Liver (tissue), 9 donors: ENCODE data around the gene THY1. TPM values are rescaled to one million over a fixed set of nuclear protein-coding genes. Genes with fewer than 3 reads are reported as not detected.

ENCODE experiments used
- DNase-seq: peaks from one replicate; pipeline ENCODE4 v3.0.0-alpha.2; 2017; ENCODE audit warnings: low spot score
- H3K27ac ChIP-seq, 2 donors: one replicate each; pipeline ENCODE4 v1.7.0; 2013; ENCODE audit warnings: inconsistent platforms in 2 of 2, low read length in 2 of 2, control low read depth in 1 of 2, low read depth in 1 of 2, mild to moderate bottlenecking in 1 of 2
- H3K27me3 ChIP-seq, 4 donors: one replicate each; pipeline versions ENCODE4 v1.6.1 to v1.7.0; 2013; ENCODE audit warnings: low read length in 3 of 4, inconsistent platforms in 1 of 4, mild to moderate bottlenecking in 1 of 4, moderate library complexity in 1 of 4; ENCODE audit not compliant: control insufficient read depth in 4 of 4, insufficient read depth in 4 of 4
- H3K36me3 ChIP-seq, 4 donors: one replicate each; pipeline versions ENCODE4 v1.6.1 to v1.7.0; 2013; ENCODE audit warnings: low read length in 3 of 4, mild to moderate bottlenecking in 3 of 4, low read depth in 1 of 4, moderate library complexity in 1 of 4; ENCODE audit not compliant: control insufficient read depth in 4 of 4, insufficient read depth in 3 of 4
- H3K4me1 ChIP-seq, 4 donors: one replicate each; pipeline versions ENCODE4 v1.6.1 to v1.7.0; 2013; ENCODE audit warnings: low read length in 3 of 4, mild to moderate bottlenecking in 3 of 4, moderate library complexity in 1 of 4; ENCODE audit not compliant: control insufficient read depth in 4 of 4, insufficient read depth in 4 of 4
- H3K4me3 ChIP-seq, 3 donors: one replicate each; pipeline versions ENCODE4 v1.6.1 to v1.7.0; 2013; ENCODE audit warnings: low read length in 3 of 3, control low read depth in 1 of 3, low read depth in 1 of 3, mild to moderate bottlenecking in 1 of 3
- H3K9ac ChIP-seq, 2 donors: one replicate each; pipeline ENCODE4 v1.7.0; 2013; ENCODE audit warnings: low read length in 2 of 2, mild to moderate bottlenecking in 2 of 2, moderate library complexity in 2 of 2, control low read depth in 1 of 2, low read depth in 1 of 2
- H3K9me3 ChIP-seq, 4 donors: one replicate each; pipeline versions ENCODE4 v1.6.1 to v1.7.0; 2013; ENCODE audit warnings: low read length in 3 of 4; ENCODE audit not compliant: control insufficient read depth in 4 of 4
- EGR1 ChIP-seq, 2 donors: IDR thresholded peaks; 2 replicates each; pipeline ENCODE4 v1.6.1; 2016 to 2018; ENCODE audit warnings: antibody characterized with exemption in 2 of 2, low read depth in 2 of 2
- FOXA1 ChIP-seq: IDR thresholded peaks from 2 replicates; pipeline ENCODE4 v1.6.1; 2016; ENCODE audit warnings: antibody characterized with exemption
- FOXA2 ChIP-seq: IDR thresholded peaks from 2 replicates; pipeline ENCODE4 v1.6.1; 2016; ENCODE audit warnings: antibody characterized with exemption
- HNF4A ChIP-seq, 2 donors: conservative IDR thresholded peaks; 2 replicates each; pipeline ENCODE4 v1.6.1; 2016; ENCODE audit warnings: antibody characterized with exemption in 2 of 2, mild to moderate bottlenecking in 2 of 2
- HNF4G ChIP-seq: IDR thresholded peaks from 2 replicates; pipeline ENCODE4 v1.6.1; 2016; ENCODE audit warnings: antibody characterized with exemption
- JUND ChIP-seq, 2 donors: IDR thresholded peaks; 2 replicates each; pipeline ENCODE4 v1.6.1; 2016; ENCODE audit warnings: antibody characterized with exemption in 2 of 2
- NR2F2 ChIP-seq: IDR thresholded peaks from 2 replicates; pipeline ENCODE4 v1.6.1; 2016; ENCODE audit warnings: antibody characterized with exemption
- RAD21 ChIP-seq, 2 donors: IDR thresholded peaks; 2 replicates each; pipeline ENCODE4 v1.6.1; 2016; ENCODE audit warnings: antibody characterized with exemption in 2 of 2, mild to moderate bottlenecking in 2 of 2
- RXRA ChIP-seq, 2 donors: IDR thresholded peaks; 2 replicates each; pipeline ENCODE4 v1.6.1; 2017 to 2018; ENCODE audit warnings: antibody characterized with exemption in 2 of 2, mild to moderate bottlenecking in 1 of 2
- SP1 ChIP-seq: IDR thresholded peaks from 2 replicates; pipeline ENCODE4 v1.6.1; 2018; ENCODE audit warnings: antibody characterized with exemption, mild to moderate bottlenecking
- TAF1 ChIP-seq: conservative IDR thresholded peaks from 2 replicates; pipeline ENCODE4 v1.6.1; 2016; ENCODE audit warnings: antibody characterized with exemption, mild to moderate bottlenecking
- YY1 ChIP-seq: IDR thresholded peaks from 2 replicates; pipeline ENCODE4 v1.6.1; 2016; ENCODE audit warnings: antibody characterized with exemption, mild to moderate bottlenecking
- WGBS: extraction: QIAGEN DNeasy Blood & Tissue Kit; methylation state at CpG from one replicate; pipeline ENCODE4 v1.1.7; 2013; 5-methylcytosine and 5-hydroxymethylcytosine counted together
- polyA plus RNA-seq, 2 donors: library from polyadenylated mRNA; stranded (reverse) in 1 of 2; unstranded in 1 of 2; fragments of 200-250 nt in 1 of 2; fragments of >200 nt in 1 of 2; fragmentation: Nextera tagmentation in 1 of 2; extraction: Ambion mirVana in 1 of 2; gene quantifications; one replicate each; pipeline versions ENCODE4 v1.2.1 to v1.2.3, GENCODE V29; 2013 to 2015
- total RNA-seq, 2 donors: library from RNA; depleted of rRNA; stranded (reverse); fragments of >200 nt; gene quantifications; one replicate each; pipeline ENCODE4 v1.2.3, GENCODE V29; 2014
- TF ChIP-seq, protein P1 (sequence below): IDR thresholded peaks from 2 replicates; pipeline ENCODE4 v1.6.1; 2016; ENCODE audit warnings: antibody characterized with exemption
- TF ChIP-seq, protein P2 (sequence below): fragments of 150-350 bp; IDR thresholded peaks from 2 replicates; pipeline ENCODE4 v1.5.1; 2017; ENCODE audit warnings: improper control_type of control experiment, low read depth, low read length; ENCODE audit not compliant: missing input control
- TF ChIP-seq, protein P3 (sequence below): IDR thresholded peaks from 2 replicates; pipeline ENCODE4 v1.6.1; 2016; ENCODE audit warnings: antibody characterized with exemption, mild to moderate bottlenecking
- TF ChIP-seq, protein P4 (sequence below): IDR thresholded peaks from 2 replicates; pipeline ENCODE4 v1.6.1; 2016; ENCODE audit warnings: antibody characterized with exemption
- donor health status: healthy.
- donor health status: healthy.
- donor health status: healthy.
- donor health status: healthy.
- donor health status: healthy.

Gene THY1
- total and polyA plus RNA-seq, 4 donors = 0.51 to 5.1 (median 1.1) TPM

DNA sequence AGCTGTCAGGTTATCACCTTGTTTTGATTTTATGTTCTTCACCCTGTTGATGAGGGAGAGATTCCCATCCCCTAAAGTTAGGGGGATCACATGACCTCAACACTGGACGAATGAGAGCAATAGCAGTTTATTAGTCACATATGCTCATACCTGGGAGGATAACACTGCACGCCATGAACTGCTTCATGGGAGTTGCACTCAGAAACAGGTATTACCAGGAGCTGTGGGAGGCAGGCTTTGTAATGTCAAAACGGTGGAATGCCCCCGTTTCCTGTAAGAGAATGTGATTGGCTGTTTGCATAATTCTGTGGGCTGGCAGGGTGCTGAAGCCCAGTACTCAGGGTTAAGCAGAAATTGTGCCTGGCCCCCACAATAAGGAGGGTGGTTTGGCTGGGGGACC lies 3.2 kb upstream of the THY1 start:
- no peak overlapping the region for H3K27ac ChIP-seq
- H3K27me3 ChIP-seq = peaks cover 0 to 6% (median 1%) of the 10 kb centered on the region in 4 donors
- DNase-seq = no peak
- peaks cover 0 to 4% (median under 1%) of the 10 kb centered on the region in 4 donors for H3K4me1 ChIP-seq
- H3K9me3 ChIP-seq = no peaks in the 10 kb centered on the region
- TF ChIP-seq HNF4A (conservative IDR thresholded peaks at IDR 0.05) (no peak), HNF4G (no peak), EGR1 (IDR thresholded peaks at IDR 0.05; ENCODE audit: low read depth in 2 of 2) (no peak), TAF1 (no peak), FOXA1 (no peak)
- H3K9ac ChIP-seq = no peak overlapping the region
- H3K36me3 ChIP-seq = no peaks in the 10 kb centered on the region
- 75% methylated on average over 4 of the region's 4 CpGs for WGBS
- H3K4me3 ChIP-seq = no peak overlapping the region

DNA sequence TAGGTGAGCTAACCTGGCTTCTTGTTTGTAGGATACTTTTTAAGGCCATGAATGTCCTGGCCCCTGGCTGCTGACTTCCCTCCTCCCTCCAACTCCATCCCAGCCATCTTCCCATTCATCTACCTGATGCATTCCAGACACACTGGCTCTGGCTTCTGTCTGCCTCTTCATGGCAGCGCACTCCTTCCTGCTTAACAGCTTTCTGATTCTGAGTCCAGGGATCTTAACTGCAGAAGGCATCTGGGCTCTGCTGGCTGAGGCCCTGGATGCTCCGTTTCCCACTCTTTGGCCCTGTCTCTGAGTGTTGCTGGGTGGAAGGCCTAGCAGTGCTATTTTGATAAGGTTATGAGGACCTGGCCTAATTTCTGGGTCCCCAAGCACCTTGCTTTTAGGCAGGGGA lies 1.8 kb upstream of the THY1 start:
- Histone ChIP-seq H3K27ac (no peak overlapping the region), H3K4me3 (no peak overlapping the region), H3K36me3 (no peaks in the 10 kb centered on the region), H3K4me1 (peaks cover 0 to 4% (median under 1%) of the 10 kb centered on the region in 4 donors), H3K9me3 (no peaks in the 10 kb centered on the region), H3K27me3 (peaks cover 0 to 6% (median 1%) of the 10 kb centered on the region in 4 donors), H3K9ac (no peak overlapping the region)
- DNase-seq = no peak
- TF ChIP-seq FOXA1 (no peak), FOXA2 (no peak), RXRA (IDR thresholded peaks at IDR 0.05) (no peak), SP1 (no peak), RAD21 (IDR thresholded peaks at IDR 0.05) (no peak), HNF4A (conservative IDR thresholded peaks at IDR 0.05) (no peak), JUND (IDR thresholded peaks at IDR 0.05) (no peak), TAF1 (no peak), YY1 (no peak), NR2F2 (no peak), HNF4G (no peak)
- TF ChIP-seq, protein P1, sequence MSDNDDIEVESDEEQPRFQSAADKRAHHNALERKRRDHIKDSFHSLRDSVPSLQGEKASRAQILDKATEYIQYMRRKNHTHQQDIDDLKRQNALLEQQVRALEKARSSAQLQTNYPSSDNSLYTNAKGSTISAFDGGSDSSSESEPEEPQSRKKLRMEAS = no peak
- TF ChIP-seq, protein P2, sequence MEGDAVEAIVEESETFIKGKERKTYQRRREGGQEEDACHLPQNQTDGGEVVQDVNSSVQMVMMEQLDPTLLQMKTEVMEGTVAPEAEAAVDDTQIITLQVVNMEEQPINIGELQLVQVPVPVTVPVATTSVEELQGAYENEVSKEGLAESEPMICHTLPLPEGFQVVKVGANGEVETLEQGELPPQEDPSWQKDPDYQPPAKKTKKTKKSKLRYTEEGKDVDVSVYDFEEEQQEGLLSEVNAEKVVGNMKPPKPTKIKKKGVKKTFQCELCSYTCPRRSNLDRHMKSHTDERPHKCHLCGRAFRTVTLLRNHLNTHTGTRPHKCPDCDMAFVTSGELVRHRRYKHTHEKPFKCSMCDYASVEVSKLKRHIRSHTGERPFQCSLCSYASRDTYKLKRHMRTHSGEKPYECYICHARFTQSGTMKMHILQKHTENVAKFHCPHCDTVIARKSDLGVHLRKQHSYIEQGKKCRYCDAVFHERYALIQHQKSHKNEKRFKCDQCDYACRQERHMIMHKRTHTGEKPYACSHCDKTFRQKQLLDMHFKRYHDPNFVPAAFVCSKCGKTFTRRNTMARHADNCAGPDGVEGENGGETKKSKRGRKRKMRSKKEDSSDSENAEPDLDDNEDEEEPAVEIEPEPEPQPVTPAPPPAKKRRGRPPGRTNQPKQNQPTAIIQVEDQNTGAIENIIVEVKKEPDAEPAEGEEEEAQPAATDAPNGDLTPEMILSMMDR = no peak
- TF ChIP-seq, protein P3, sequence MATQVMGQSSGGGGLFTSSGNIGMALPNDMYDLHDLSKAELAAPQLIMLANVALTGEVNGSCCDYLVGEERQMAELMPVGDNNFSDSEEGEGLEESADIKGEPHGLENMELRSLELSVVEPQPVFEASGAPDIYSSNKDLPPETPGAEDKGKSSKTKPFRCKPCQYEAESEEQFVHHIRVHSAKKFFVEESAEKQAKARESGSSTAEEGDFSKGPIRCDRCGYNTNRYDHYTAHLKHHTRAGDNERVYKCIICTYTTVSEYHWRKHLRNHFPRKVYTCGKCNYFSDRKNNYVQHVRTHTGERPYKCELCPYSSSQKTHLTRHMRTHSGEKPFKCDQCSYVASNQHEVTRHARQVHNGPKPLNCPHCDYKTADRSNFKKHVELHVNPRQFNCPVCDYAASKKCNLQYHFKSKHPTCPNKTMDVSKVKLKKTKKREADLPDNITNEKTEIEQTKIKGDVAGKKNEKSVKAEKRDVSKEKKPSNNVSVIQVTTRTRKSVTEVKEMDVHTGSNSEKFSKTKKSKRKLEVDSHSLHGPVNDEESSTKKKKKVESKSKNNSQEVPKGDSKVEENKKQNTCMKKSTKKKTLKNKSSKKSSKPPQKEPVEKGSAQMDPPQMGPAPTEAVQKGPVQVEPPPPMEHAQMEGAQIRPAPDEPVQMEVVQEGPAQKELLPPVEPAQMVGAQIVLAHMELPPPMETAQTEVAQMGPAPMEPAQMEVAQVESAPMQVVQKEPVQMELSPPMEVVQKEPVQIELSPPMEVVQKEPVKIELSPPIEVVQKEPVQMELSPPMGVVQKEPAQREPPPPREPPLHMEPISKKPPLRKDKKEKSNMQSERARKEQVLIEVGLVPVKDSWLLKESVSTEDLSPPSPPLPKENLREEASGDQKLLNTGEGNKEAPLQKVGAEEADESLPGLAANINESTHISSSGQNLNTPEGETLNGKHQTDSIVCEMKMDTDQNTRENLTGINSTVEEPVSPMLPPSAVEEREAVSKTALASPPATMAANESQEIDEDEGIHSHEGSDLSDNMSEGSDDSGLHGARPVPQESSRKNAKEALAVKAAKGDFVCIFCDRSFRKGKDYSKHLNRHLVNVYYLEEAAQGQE = no peak
- TF ChIP-seq, protein P4, sequence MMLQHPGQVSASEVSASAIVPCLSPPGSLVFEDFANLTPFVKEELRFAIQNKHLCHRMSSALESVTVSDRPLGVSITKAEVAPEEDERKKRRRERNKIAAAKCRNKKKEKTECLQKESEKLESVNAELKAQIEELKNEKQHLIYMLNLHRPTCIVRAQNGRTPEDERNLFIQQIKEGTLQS = no peak
- 93% methylated on average over 2 of the region's 2 CpGs for WGBS
